ENCODE results near the gene TSKU.

- TF ChIP-seq CREB1 (IDR thresholded peaks at IDR 0.05; ENCODE audit: low read depth) = no peak
- TF ChIP-seq, protein P1, sequence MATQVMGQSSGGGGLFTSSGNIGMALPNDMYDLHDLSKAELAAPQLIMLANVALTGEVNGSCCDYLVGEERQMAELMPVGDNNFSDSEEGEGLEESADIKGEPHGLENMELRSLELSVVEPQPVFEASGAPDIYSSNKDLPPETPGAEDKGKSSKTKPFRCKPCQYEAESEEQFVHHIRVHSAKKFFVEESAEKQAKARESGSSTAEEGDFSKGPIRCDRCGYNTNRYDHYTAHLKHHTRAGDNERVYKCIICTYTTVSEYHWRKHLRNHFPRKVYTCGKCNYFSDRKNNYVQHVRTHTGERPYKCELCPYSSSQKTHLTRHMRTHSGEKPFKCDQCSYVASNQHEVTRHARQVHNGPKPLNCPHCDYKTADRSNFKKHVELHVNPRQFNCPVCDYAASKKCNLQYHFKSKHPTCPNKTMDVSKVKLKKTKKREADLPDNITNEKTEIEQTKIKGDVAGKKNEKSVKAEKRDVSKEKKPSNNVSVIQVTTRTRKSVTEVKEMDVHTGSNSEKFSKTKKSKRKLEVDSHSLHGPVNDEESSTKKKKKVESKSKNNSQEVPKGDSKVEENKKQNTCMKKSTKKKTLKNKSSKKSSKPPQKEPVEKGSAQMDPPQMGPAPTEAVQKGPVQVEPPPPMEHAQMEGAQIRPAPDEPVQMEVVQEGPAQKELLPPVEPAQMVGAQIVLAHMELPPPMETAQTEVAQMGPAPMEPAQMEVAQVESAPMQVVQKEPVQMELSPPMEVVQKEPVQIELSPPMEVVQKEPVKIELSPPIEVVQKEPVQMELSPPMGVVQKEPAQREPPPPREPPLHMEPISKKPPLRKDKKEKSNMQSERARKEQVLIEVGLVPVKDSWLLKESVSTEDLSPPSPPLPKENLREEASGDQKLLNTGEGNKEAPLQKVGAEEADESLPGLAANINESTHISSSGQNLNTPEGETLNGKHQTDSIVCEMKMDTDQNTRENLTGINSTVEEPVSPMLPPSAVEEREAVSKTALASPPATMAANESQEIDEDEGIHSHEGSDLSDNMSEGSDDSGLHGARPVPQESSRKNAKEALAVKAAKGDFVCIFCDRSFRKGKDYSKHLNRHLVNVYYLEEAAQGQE (IDR thresholded peaks at IDR 0.05; ENCODE audit: low read depth) = no peak
- no peak for TF ChIP-seq YY1 (IDR thresholded peaks at IDR 0.05; ENCODE audit: low read depth)
- TF ChIP-seq RAD21 (IDR thresholded peaks at IDR 0.05; ENCODE audit: low read depth) = no peak
- no peak for TF ChIP-seq NFIC (IDR thresholded peaks at IDR 0.05)
- TF ChIP-seq EGR1 (IDR thresholded peaks at IDR 0.05) = no peak
- TF ChIP-seq EP300 (IDR thresholded peaks at IDR 0.05; ENCODE audit: borderline replicate concordance) = no peak; the same call in 1 of the 2 replicates
- no peak for TF ChIP-seq FOXM1 (IDR thresholded peaks at IDR 0.05; ENCODE audit: borderline replicate concordance, low read depth)
- TF ChIP-seq CEBPB (IDR thresholded peaks at IDR 0.05) = no peak
- TF ChIP-seq, protein P2, sequence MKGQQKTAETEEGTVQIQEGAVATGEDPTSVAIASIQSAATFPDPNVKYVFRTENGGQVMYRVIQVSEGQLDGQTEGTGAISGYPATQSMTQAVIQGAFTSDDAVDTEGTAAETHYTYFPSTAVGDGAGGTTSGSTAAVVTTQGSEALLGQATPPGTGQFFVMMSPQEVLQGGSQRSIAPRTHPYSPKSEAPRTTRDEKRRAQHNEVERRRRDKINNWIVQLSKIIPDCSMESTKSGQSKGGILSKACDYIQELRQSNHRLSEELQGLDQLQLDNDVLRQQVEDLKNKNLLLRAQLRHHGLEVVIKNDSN (IDR thresholded peaks at IDR 0.05) = no peak
Measured at GRCh38 chr11:76783294-76783895, at the start of gene TSKU.
